ENCODE measurements around the gene ABCC6.

Gene ABCC6

DNA sequence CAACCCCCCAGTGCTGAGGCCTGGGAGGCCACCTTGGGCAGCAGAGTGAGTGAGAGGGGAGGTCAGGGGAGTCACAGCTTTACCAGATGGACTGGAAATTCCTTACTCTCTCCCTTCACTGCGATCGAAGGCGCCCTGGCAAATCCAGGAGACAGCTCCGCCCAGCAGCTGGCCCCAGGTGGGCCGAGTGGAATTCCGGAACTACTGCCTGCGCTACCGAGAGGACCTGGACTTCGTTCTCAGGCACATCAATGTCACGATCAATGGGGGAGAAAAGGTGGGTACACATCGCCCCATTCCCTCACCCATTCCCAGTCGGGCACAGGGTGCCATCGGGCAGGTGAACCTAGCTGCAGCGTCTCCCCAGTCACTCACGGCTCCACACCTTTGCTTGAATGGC lies 91.6 kb downstream of the ABCC6 start:
- TF ChIP-seq, protein P1, sequence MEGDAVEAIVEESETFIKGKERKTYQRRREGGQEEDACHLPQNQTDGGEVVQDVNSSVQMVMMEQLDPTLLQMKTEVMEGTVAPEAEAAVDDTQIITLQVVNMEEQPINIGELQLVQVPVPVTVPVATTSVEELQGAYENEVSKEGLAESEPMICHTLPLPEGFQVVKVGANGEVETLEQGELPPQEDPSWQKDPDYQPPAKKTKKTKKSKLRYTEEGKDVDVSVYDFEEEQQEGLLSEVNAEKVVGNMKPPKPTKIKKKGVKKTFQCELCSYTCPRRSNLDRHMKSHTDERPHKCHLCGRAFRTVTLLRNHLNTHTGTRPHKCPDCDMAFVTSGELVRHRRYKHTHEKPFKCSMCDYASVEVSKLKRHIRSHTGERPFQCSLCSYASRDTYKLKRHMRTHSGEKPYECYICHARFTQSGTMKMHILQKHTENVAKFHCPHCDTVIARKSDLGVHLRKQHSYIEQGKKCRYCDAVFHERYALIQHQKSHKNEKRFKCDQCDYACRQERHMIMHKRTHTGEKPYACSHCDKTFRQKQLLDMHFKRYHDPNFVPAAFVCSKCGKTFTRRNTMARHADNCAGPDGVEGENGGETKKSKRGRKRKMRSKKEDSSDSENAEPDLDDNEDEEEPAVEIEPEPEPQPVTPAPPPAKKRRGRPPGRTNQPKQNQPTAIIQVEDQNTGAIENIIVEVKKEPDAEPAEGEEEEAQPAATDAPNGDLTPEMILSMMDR (IDR thresholded peaks at IDR 0.05; ENCODE audit: poor library complexity, severe bottlenecking) = no peak
- H3K4me3 ChIP-seq (ENCODE audit: severe bottlenecking) = no peak overlapping the region
- H3K27me3 ChIP-seq (ENCODE audit: insufficient read depth, poor library complexity, severe bottlenecking) = no peaks in the 10 kb centered on the region
- no peaks in the 10 kb centered on the region for H3K9me3 ChIP-seq (ENCODE audit: severe bottlenecking)
- ATAC-seq (ENCODE audit: low read depth) (no peak), DNase-seq (ENCODE audit: low spot score) (no peak)
- no peaks in the 10 kb centered on the region for H3K4me1 ChIP-seq (ENCODE audit: insufficient read depth, poor library complexity, severe bottlenecking)
- peaks cover 74% of the 10 kb centered on the region for H3K36me3 ChIP-seq (ENCODE audit: low read depth)
- no peak overlapping the region for H3K27ac ChIP-seq (ENCODE audit: poor library complexity, severe bottlenecking)

- Histone ChIP-seq H3K4me3 (ENCODE audit: severe bottlenecking) (no peak overlapping the region), H3K36me3 (ENCODE audit: low read depth) (peaks cover 70% of the 10 kb centered on the region), H3K9me3 (ENCODE audit: severe bottlenecking) (no peaks in the 10 kb centered on the region), H3K27me3 (ENCODE audit: insufficient read depth, poor library complexity, severe bottlenecking) (no peaks in the 10 kb centered on the region), H3K27ac (ENCODE audit: poor library complexity, severe bottlenecking) (no peak overlapping the region), H3K4me1 (ENCODE audit: insufficient read depth, poor library complexity, severe bottlenecking) (no peaks in the 10 kb centered on the region)
- DNase-seq (ENCODE audit: low spot score) (no peak), ATAC-seq (ENCODE audit: low read depth) (no peak)
- TF ChIP-seq, protein P1 (IDR thresholded peaks at IDR 0.05; ENCODE audit: poor library complexity, severe bottlenecking) = no peak
These were observed 92.1 kb downstream of the ABCC6 start for GRCh38 chr16:16131204-16131603.

GRCh38 chr16:16127469-16128116 lies 95.7 kb downstream of the ABCC6 start:
- Histone ChIP-seq H3K9me3 (ENCODE audit: severe bottlenecking) (peaks cover 5% of the 10 kb centered on the region), H3K27ac (ENCODE audit: poor library complexity, severe bottlenecking) (no peak overlapping the region), H3K27me3 (ENCODE audit: insufficient read depth, poor library complexity, severe bottlenecking) (no peaks in the 10 kb centered on the region), H3K4me3 (ENCODE audit: severe bottlenecking) (no peak overlapping the region), H3K4me1 (ENCODE audit: insufficient read depth, poor library complexity, severe bottlenecking) (no peaks in the 10 kb centered on the region), H3K36me3 (ENCODE audit: low read depth) (peaks cover 69% of the 10 kb centered on the region)
- ATAC-seq (ENCODE audit: low read depth) (peak; percentile 63), DNase-seq (ENCODE audit: low spot score) (no peak)
- TF ChIP-seq, protein P1 (IDR thresholded peaks at IDR 0.05; ENCODE audit: poor library complexity, severe bottlenecking) = peak; percentile 87

DNA sequence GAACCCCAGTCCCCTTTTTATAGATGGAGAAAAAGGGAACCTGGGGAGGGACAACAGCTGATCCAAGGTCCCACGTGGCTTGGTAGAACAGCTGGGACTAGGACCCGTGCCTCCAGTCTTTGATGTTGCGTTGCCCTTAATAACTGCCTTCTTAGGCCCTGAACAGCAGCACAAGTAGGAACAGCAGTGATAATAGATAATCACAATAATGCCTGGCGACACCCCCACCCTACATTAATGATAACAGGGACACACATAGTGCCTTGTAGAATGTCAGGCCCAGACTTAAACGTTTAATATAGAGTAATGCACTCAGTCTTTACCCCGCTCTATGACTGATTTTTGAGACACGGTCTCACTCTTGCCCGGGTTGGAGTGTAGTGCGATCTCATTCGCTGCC lies 96.4 kb downstream of the ABCC6 start:
- peaks cover 5% of the 10 kb centered on the region for H3K9me3 ChIP-seq (ENCODE audit: severe bottlenecking)
- DNase-seq (ENCODE audit: low spot score) = no peak
- H3K4me1 ChIP-seq (ENCODE audit: insufficient read depth, poor library complexity, severe bottlenecking) = no peaks in the 10 kb centered on the region
- TF ChIP-seq, protein P1 (IDR thresholded peaks at IDR 0.05; ENCODE audit: poor library complexity, severe bottlenecking) = no peak
- H3K36me3 ChIP-seq (ENCODE audit: low read depth) = peaks cover 72% of the 10 kb centered on the region
- H3K27me3 ChIP-seq (ENCODE audit: insufficient read depth, poor library complexity, severe bottlenecking) = no peaks in the 10 kb centered on the region
- no peak overlapping the region for H3K4me3 ChIP-seq (ENCODE audit: severe bottlenecking)
- ATAC-seq (ENCODE audit: low read depth) = no peak
- no peak overlapping the region for H3K27ac ChIP-seq (ENCODE audit: poor library complexity, severe bottlenecking)

DNA sequence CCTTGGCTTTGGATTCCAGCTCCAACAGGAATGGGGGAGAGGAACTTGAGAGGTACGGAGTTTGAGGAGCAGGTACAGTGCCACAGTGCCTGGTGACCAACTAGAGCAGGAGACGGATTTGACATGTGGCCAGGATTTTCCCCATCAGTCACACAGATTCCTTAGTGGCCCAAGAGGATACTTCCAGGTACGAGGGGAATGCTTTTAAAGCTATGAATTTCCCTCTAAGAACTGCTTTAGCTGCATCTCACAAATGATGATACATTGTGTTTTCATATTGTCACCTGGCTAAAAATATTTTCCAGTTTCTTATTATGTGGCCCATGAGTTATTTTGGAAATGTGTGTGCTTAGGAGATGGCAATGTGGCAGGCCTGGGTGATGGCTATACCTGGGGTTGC lies 98.3 kb downstream of the ABCC6 start:
- H3K4me1 ChIP-seq (ENCODE audit: insufficient read depth, poor library complexity, severe bottlenecking) = no peaks in the 10 kb centered on the region
- H3K36me3 ChIP-seq (ENCODE audit: low read depth) = peaks cover 73% of the 10 kb centered on the region
- H3K9me3 ChIP-seq (ENCODE audit: severe bottlenecking) = peaks cover 5% of the 10 kb centered on the region
- H3K4me3 ChIP-seq (ENCODE audit: severe bottlenecking) = no peak overlapping the region
- no peaks in the 10 kb centered on the region for H3K27me3 ChIP-seq (ENCODE audit: insufficient read depth, poor library complexity, severe bottlenecking)
- TF ChIP-seq, protein P1 (IDR thresholded peaks at IDR 0.05; ENCODE audit: poor library complexity, severe bottlenecking) = no peak
- H3K27ac ChIP-seq (ENCODE audit: poor library complexity, severe bottlenecking) = no peak overlapping the region
- ATAC-seq (ENCODE audit: low read depth) (no peak), DNase-seq (ENCODE audit: low spot score) (no peak)
